Liver (tissue), 9 donors: ENCODE data around the gene TMA7B. TPM values are rescaled to one million over a fixed set of nuclear protein-coding genes. Genes with fewer than 3 reads are reported as not detected.
"Not testable (repeated sequence)": the region's sequence is repeated elsewhere in the genome, so short reads cannot be mapped to it uniquely, and the experiment has no call there.

Experiments used
- DNase-seq: peaks from one replicate; pipeline ENCODE4 v3.0.0-alpha.2; 2017; ENCODE audit warnings: low spot score
- H3K27ac ChIP-seq, 2 donors: one replicate each; pipeline ENCODE4 v1.7.0; 2013; ENCODE audit warnings: inconsistent platforms in 2 of 2, low read length in 2 of 2, control low read depth in 1 of 2, low read depth in 1 of 2, mild to moderate bottlenecking in 1 of 2
- H3K27me3 ChIP-seq, 4 donors: one replicate each; pipeline versions ENCODE4 v1.6.1 to v1.7.0; 2013; ENCODE audit warnings: low read length in 3 of 4, inconsistent platforms in 1 of 4, mild to moderate bottlenecking in 1 of 4, moderate library complexity in 1 of 4; ENCODE audit not compliant: control insufficient read depth in 4 of 4, insufficient read depth in 4 of 4
- H3K36me3 ChIP-seq, 4 donors: one replicate each; pipeline versions ENCODE4 v1.6.1 to v1.7.0; 2013; ENCODE audit warnings: low read length in 3 of 4, mild to moderate bottlenecking in 3 of 4, low read depth in 1 of 4, moderate library complexity in 1 of 4; ENCODE audit not compliant: control insufficient read depth in 4 of 4, insufficient read depth in 3 of 4
- H3K4me1 ChIP-seq, 4 donors: one replicate each; pipeline versions ENCODE4 v1.6.1 to v1.7.0; 2013; ENCODE audit warnings: low read length in 3 of 4, mild to moderate bottlenecking in 3 of 4, moderate library complexity in 1 of 4; ENCODE audit not compliant: control insufficient read depth in 4 of 4, insufficient read depth in 4 of 4
- H3K4me3 ChIP-seq, 3 donors: one replicate each; pipeline versions ENCODE4 v1.6.1 to v1.7.0; 2013; ENCODE audit warnings: low read length in 3 of 3, control low read depth in 1 of 3, low read depth in 1 of 3, mild to moderate bottlenecking in 1 of 3
- H3K9ac ChIP-seq, 2 donors: one replicate each; pipeline ENCODE4 v1.7.0; 2013; ENCODE audit warnings: low read length in 2 of 2, mild to moderate bottlenecking in 2 of 2, moderate library complexity in 2 of 2, control low read depth in 1 of 2, low read depth in 1 of 2
- H3K9me3 ChIP-seq, 4 donors: one replicate each; pipeline versions ENCODE4 v1.6.1 to v1.7.0; 2013; ENCODE audit warnings: low read length in 3 of 4; ENCODE audit not compliant: control insufficient read depth in 4 of 4
- ATF3 ChIP-seq: IDR thresholded peaks from 2 replicates; pipeline ENCODE4 v1.6.1; 2016; ENCODE audit warnings: antibody characterized with exemption
- CTCF ChIP-seq: fragments of 150-350 bp; IDR thresholded peaks from 2 replicates; pipeline ENCODE4 v1.5.1; 2017; ENCODE audit warnings: improper control_type of control experiment, low read depth, low read length; ENCODE audit not compliant: missing input control
- EGR1 ChIP-seq, 2 donors: IDR thresholded peaks; 2 replicates each; pipeline ENCODE4 v1.6.1; 2016 to 2018; ENCODE audit warnings: antibody characterized with exemption in 2 of 2, low read depth in 2 of 2
- FOXA1 ChIP-seq: IDR thresholded peaks from 2 replicates; pipeline ENCODE4 v1.6.1; 2016; ENCODE audit warnings: antibody characterized with exemption
- FOXA2 ChIP-seq: IDR thresholded peaks from 2 replicates; pipeline ENCODE4 v1.6.1; 2016; ENCODE audit warnings: antibody characterized with exemption
- GABPA ChIP-seq, 2 donors: IDR thresholded peaks in 1 of 2; conservative IDR thresholded peaks in 1 of 2; 2 replicates each; pipeline ENCODE4 v1.6.1; 2016; ENCODE audit warnings: antibody characterized with exemption in 2 of 2, mild to moderate bottlenecking in 1 of 2, moderate library complexity in 1 of 2
- HNF4A ChIP-seq, 2 donors: conservative IDR thresholded peaks; 2 replicates each; pipeline ENCODE4 v1.6.1; 2016; ENCODE audit warnings: antibody characterized with exemption in 2 of 2, mild to moderate bottlenecking in 2 of 2
- HNF4G ChIP-seq: IDR thresholded peaks from 2 replicates; pipeline ENCODE4 v1.6.1; 2016; ENCODE audit warnings: antibody characterized with exemption
- MAX ChIP-seq: IDR thresholded peaks from 2 replicates; pipeline ENCODE4 v1.6.1; 2016; ENCODE audit warnings: antibody characterized with exemption
- NR2F2 ChIP-seq: IDR thresholded peaks from 2 replicates; pipeline ENCODE4 v1.6.1; 2016; ENCODE audit warnings: antibody characterized with exemption
- REST ChIP-seq: IDR thresholded peaks from 2 replicates; pipeline ENCODE4 v1.6.1; 2016; ENCODE audit warnings: antibody characterized with exemption, mild to moderate bottlenecking
- RXRA ChIP-seq, 2 donors: IDR thresholded peaks; 2 replicates each; pipeline ENCODE4 v1.6.1; 2017 to 2018; ENCODE audit warnings: antibody characterized with exemption in 2 of 2, mild to moderate bottlenecking in 1 of 2
- SP1 ChIP-seq: IDR thresholded peaks from 2 replicates; pipeline ENCODE4 v1.6.1; 2018; ENCODE audit warnings: antibody characterized with exemption, mild to moderate bottlenecking
- TAF1 ChIP-seq: conservative IDR thresholded peaks from 2 replicates; pipeline ENCODE4 v1.6.1; 2016; ENCODE audit warnings: antibody characterized with exemption, mild to moderate bottlenecking
- YY1 ChIP-seq: IDR thresholded peaks from 2 replicates; pipeline ENCODE4 v1.6.1; 2016; ENCODE audit warnings: antibody characterized with exemption, mild to moderate bottlenecking
- ZBTB33 ChIP-seq: IDR thresholded peaks from 2 replicates; pipeline ENCODE4 v1.6.1; 2016; ENCODE audit warnings: antibody characterized with exemption
- WGBS: extraction: QIAGEN DNeasy Blood & Tissue Kit; methylation state at CpG from one replicate; pipeline ENCODE4 v1.1.7; 2013; 5-methylcytosine and 5-hydroxymethylcytosine counted together
- polyA plus RNA-seq, 2 donors: library from polyadenylated mRNA; stranded (reverse) in 1 of 2; unstranded in 1 of 2; fragments of 200-250 nt in 1 of 2; fragments of >200 nt in 1 of 2; fragmentation: Nextera tagmentation in 1 of 2; extraction: Ambion mirVana in 1 of 2; gene quantifications; one replicate each; pipeline versions ENCODE4 v1.2.1 to v1.2.3, GENCODE V29; 2013 to 2015
- total RNA-seq, 2 donors: library from RNA; depleted of rRNA; stranded (reverse); fragments of >200 nt; gene quantifications; one replicate each; pipeline ENCODE4 v1.2.3, GENCODE V29; 2014
- donor health status: healthy.
- donor health status: healthy.
- donor health status: healthy.
- donor health status: healthy.
- donor health status: healthy.

Gene TMA7B
- total and polyA plus RNA-seq, 4 donors: 0.25 to 2.1 TPM; not detected in 2

GRCh38 chr22:39949964-39950737 lies 10.0 kb upstream of the TMA7B start:
- no peaks in the 10 kb centered on the region for H3K36me3 ChIP-seq

GRCh38 chr22:39951603-39952293 lies 8.4 kb upstream of the TMA7B start:
- H3K36me3 ChIP-seq, H3K27me3 ChIP-seq, H3K9me3 ChIP-seq, DNase-seq, H3K4me3 ChIP-seq, H3K27ac ChIP-seq, H3K9ac ChIP-seq, H3K4me1 ChIP-seq: not testable (repeated sequence)
- WGBS: 82% methylated on average over 11 of the region's 11 CpGs

More at GRCh38 chr22:39949964-39950737, 10.0 kb upstream of the TMA7B start:
- no peak overlapping the region for H3K4me3 ChIP-seq
- no peak for DNase-seq
- TF ChIP-seq RXRA (IDR thresholded peaks at IDR 0.05) (no peak), YY1 (no peak), TAF1 (no peak), FOXA1 (no peak), MAX (no peak), ZBTB33 (no peak), REST (no peak), CTCF (no peak), GABPA (IDR thresholded peaks at IDR 0.05 in 1 of 2, conservative IDR thresholded peaks at IDR 0.05 in 1 of 2) (no peak), NR2F2 (no peak), SP1 (no peak), EGR1 (IDR thresholded peaks at IDR 0.05; ENCODE audit: low read depth in 2 of 2) (no peak), HNF4G (no peak), ATF3 (no peak), FOXA2 (no peak), HNF4A (conservative IDR thresholded peaks at IDR 0.05) (no peak)
- no peak overlapping the region for H3K9ac ChIP-seq
- H3K27me3 ChIP-seq: no peaks in the 10 kb centered on the region
- H3K27ac ChIP-seq: no peak overlapping the region
- 86% methylated on average over 8 of the region's 8 CpGs for WGBS
- no peaks in the 10 kb centered on the region for H3K9me3 ChIP-seq
- H3K4me1 ChIP-seq: peaks cover 0 to 4% (median 0%) of the 10 kb centered on the region in 4 donors
